HG03139 (cell line): ENCODE results near the gene TPM1.
"Not testable (repeated sequence)": the region's sequence is repeated elsewhere in the genome, so short reads cannot be mapped to it uniquely, and the experiment has no call there.

ENCODE experiments used
- ATAC-seq: cut with Tn5 transposase; IDR thresholded peaks from one replicate; pipeline ENCODE4 v1.9.1; 2021; ENCODE audit not compliant: unreplicated experiment

The TPM1 gene

DNA sequence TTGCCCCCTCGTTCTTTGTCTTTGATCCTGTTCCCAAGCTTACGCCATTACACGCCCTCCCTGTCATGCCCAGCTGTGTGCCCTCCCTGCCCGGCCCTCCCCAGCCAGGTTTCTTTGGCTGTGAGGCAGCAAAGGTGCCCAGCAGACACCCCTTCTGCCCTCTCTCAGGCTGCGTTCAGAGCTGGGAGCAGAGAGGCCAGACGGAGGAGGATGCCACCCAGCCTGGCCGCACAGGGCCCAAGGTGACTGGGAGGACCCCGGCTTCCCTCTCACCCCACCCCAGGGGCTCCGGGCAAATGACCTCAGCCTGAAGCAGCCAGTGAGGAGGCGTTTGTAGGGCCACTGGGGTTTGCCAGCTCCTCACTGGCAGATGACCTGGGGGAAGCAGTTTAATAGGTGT, 48.3 kb downstream of the TPM1 start:
- no peak for ATAC-seq

DNA sequence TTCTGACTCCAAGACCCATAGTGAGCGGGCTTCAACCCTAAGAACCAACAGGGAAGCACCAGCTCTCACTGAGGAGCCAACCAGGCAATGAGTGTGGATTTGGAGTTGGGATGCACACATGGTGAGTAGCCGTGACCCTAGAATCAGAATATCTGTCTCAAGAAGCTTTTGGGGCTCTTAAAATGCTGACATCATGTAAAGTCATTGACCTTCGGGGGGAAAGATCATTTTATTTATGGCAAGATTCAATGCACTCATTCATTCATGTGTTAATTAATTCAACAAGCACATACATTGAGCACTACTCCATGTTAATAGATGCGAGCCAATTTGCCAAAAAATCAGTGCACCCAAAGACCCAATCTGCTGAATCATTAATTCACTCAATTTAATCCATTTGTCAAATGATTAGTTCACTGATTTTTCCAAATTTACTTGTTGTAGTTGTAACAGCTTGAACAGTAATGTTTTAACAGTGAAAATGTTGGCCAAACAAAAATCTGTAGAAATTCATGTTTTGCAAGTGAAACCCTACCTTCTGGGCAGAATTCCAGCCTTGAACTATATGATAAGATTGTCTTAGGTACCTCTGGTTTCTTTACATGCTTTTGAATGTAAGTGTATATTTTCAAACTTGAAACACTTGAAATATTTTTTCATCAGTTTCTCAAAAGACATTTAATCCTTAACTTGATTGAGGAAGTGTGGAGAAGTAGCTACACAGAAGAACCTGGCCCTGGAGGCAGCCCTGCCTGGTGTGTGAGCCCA, 49.3 kb downstream of the TPM1 start:
- ATAC-seq, result no peak

DNA sequence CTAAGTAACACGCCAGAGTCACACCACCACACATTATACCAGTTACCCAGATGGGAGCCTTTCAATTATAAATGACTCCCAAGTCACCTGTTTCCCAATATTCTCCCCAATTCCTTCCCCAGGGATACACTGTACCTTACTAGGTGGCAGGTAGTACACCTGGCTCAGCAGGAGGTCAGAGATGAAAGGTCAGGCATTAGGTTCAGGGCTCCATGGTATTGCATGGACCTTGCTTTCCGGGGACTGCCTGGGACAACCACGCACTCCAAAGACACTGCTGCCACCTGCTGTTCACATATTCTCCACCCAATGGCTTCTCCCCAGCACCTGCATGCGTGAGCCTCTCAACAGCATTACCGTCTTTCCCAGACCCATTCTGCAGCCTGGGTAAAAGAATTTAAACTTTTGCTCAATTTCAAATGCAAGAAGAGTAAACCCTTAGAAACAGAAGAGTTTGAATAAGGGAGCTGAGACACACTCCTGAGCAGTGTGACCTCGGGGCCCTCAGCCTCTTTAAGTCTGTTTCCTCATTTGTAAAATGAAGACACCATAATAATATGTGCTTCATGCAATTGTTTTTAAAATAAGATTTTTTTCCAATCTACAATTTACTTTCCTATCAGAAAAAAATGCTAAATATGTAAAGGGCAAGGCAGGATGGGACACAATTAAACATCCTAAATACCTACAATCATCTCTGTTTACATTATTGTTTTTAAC, 51.1 kb downstream of the TPM1 start:
- ATAC-seq, result no peak

DNA sequence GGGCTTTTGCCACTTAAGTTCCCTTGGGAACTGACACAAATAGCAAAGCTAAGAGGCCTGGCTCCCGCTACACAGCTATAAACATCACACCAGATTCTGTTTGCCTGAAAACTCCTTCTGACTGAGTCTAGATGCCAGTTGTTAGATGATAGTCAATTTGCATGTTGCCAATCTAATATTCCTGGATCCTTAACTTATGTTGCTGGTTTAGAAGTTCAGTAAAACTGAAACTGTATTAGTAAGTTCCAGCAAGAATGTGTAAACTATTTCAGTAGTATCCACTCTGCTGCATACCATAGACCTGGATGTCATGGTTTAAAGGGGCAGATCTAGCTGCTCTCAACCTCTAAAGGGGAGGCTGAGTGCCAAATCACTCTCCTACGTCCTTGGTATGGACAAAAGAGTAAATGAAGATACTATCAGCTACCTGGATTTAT, 52.0 kb downstream of the TPM1 start:
- no peak for ATAC-seq

DNA sequence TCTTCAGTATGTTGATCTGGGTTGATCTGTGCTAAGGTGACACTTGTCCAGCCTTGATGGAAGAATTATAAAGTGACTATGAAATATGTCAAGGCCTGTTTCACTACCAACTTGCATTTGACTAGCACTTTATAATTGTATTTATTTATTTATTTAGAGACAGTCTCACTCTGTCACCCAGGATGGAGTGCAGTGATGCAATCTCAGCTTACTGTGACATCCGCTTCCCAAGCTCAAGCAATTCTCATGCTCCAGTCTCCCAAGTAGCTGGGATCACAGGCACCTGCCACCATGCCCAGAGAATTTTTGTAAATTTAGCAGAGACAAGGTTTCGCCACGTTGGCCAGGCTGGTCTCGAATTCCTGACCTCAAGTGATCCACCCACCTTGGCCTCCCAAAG, 53.6 kb downstream of the TPM1 start:
- no peak for ATAC-seq

DNA sequence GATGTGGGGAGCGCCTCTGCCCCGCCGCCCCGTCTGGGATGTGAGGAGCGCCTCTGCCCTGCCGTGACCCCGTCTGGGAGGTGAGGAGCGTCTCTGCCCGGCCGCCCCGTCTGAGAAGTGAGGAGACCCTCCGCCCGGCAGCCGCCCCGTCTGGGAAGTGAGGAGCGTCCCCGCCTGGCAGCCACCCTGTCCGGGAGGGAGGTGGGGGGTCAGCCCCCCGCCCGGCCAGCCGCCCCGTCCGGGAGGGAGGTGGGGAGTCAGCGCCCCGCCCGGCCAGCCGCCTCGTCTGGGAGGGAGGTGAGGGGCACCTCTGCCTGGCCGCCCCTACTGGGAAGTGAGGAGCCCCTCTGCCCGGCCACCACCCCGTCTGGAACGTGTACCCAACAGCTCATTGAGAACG, 56.4 kb downstream of the TPM1 start:
- ATAC-seq, result not testable (repeated sequence)

DNA sequence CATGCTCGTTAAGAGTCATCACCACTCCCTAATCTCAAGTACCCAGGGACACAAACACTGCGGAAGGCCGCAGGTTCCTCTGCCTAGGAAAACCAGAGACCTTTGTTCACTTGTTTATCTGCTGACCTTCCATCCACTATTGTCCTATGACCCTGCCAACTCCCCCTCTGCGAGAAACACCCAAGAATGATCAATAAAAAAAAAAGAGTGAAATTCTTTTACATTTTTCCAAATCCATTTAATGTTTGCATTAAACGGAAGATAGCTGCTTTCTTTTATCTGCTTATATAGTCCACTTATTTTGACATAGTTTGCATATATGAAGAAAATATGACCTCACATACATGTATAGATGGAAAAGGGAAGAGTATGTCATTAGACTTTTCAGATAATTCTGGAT, 57.0 kb downstream of the TPM1 start:
- ATAC-seq, result not testable (repeated sequence)

DNA sequence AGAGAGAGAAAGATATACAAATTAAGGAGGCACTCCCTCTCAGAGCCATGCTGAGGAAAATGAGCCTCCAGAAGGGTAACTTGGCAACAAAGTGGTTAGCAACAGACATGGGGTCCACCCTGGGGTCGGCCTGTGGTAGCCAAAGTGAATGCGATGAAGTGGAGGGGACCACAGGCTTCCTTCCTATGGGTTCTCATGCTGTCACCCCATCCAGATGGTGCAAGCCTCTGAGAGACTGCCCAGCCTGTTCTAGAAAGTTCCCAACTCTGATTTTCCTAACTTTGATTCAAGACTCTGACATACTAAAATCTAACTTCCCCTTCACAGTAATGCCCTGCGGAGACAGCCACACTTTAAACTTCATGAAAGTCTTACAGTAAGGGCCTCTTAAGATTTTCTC, 60.9 kb downstream of the TPM1 start:
- ATAC-seq, result no peak

DNA sequence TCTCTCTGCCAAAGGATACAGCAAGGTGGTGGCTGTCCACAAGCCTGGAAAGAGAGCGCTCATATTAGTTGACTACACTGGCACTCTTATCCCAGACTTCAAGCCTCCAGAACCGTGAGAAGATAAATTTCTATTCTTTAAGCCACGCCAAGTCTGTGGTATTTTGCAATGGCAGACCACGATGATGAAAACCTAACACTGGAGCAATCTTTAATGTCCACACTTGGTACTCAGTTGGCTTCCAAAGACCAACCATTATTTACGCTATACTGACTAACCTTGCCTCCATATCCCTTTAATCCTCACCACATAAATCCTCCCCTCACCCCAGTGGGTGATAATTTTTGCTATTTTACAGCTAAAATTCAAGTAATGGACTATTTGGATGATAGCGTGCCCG, 62.2 kb downstream of the TPM1 start:
- no peak for ATAC-seq

DNA sequence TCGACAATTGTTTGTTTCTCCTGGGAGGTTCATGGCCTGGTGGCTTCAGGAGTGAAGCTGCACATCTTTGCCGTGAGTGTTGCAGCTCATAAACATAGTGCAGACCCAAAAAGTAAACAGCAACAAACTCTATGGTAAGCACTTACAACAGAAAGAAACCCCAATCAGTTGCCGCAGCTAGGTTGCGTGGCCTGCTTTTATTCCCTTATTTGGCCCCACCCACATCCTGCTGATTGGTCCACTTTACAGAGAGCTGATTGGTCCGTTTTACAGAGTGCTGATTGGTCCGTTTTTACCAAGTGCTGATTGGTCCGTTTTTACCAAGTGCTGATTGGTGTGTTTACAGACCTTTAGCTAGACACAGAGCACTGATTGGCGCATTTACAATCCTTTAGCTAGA, 62.8 kb downstream of the TPM1 start:
- ATAC-seq, result not testable (repeated sequence)

DNA sequence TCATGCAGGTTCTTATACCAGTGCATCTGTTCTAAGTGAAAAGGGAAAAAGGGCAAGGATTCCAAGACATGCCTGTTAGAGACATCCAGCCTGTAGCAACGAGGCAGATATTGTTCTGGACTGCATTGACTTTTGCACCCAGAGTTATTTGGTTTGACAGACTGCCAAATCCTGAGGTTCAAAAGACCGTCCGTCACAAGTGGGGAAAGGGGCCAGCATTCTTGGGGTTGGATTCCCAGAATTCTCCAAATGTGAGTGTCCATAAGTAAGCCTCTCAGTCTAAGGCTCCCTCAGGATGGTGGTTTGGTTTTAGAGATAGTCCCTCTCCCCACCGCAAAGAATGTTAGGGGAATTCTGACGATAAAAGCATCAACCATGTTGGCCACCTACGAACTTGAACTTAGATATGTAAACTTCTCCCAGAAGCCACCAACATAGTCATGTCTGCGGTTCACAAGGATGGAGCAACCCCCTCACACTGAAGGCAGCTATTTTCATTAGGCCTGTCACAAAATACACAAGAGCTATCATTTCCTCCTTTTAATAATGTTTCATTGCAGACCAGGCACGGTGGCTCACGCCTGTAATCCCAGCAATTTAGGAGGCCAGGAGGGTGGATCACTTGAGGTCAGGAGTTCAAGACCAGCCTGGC, 65.5 kb downstream of the TPM1 start:
- ATAC-seq, result no peak

DNA sequence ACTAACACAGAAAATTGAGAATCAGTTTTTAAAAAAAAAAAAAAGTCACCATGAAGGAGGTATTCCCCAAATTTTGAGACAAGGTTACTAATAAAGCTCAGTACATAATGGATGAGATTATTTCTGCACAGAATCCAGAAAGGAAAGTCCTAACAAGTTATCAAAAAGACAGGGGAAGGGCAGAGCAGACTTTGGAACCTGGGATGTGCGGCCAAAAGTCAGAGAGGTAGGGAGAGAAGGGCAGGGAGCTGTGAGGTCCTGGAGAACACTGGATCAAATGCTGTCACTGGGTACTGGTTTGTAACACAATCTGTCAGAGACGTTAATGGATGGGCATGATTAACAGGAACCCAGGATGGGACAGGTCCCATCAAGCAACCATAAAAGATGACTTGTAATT, 67.0 kb downstream of the TPM1 start:
- ATAC-seq, result no peak

DNA sequence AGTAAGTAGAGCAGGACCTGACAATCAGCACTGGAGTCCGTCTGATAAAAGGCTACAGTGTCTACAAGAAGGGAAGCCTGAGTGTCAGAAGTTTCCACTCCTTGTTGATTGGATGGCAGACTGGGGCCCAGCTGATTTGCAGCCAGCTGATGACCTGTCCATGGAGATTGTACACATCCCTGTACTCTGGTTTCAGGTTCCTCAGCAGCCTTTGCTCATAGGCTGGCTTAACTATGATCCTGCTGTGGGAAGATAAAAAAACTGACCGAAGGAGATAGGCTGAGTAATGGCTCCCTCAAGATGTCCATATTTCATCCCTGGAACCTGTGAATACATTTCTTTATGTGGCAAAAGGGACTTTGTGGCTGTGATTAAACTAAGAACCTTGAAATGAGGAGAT, 67.4 kb downstream of the TPM1 start:
- no peak for ATAC-seq

DNA sequence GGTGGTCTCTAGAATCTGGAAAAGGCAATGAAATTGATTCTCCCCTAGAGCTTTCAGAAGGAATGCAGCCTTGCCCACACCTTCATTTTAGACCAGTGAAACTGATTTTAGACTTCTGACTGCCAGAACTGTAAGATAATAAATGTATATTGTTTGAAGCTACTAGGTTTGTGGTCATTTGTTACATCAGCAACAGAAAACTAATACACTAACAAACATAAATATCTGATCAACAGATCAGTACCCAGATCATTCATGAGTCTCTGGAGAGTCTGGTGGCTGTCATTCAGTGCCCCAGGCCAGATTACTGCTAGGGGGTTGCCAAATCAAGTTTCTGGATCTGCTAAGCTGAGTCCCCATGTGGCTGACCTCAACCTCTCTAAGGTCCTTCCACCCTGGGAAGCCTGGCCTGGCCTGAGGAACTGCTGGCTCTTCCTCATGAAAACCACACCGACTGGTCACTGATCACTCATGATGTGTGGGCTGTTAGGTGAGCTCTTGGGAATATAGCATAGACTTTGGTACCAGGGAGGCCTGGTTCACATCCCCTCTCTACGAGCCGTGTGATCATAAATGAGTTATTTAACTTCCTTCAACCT, 68.0 kb downstream of the TPM1 start:
- no peak for ATAC-seq

DNA sequence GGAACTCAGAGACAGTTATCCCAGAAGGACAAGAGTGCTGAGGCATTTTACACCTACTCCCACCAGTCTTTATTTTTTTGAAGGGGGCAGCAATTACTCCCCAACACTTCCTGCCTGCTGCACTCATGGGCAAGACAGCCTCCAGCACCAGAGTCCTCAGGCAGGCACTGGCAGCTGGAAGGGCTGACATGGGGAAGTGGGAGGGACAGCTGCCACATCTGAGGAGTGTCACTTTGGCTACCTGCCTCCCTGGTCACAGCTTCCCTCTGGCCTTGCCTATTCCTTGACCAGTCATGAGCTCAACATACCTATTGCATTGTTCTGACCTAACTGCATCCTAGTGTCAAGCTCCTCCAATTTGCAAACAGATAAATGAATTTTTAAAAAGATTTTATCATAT, 68.9 kb downstream of the TPM1 start:
- no peak for ATAC-seq

DNA sequence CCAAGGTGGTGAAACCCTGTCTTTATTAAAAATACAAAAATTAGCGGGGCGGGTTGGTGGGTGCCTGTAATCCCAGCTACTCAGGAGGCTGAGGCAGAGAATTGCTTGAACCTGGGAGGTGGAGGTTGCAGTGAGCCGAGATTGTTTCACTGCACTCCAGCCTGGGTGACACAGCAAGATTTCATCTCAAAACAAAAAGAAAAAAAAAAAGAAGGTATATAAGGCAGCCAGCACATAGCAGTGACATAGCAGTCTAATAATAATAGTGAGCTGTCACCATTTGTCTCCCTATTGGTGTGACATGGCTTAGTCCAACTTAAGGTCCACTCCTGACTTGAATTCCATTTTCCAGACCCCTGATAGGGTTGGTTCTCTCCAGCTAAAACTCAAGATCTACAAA, 70.3 kb downstream of the TPM1 start:
- ATAC-seq, result no peak

DNA sequence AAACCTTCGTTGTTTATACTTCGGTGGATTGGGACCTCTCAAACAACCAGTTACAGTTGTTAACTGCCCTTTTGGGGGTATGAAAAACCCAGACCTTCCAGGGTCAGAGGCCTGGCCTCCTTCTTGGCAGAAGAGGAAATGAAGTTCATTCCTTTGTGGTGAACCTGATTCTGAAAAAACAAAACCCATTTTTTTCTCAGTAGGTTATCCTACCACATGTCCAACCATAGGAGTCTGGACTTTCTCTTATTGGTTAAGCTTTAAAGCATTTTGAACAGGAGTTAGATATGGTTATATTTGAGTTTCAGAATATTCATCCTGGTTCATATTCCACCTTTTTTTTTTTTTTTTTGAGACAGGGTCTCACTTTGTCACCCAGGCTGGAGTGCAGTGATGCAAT, 71.9 kb downstream of the TPM1 start:
- ATAC-seq, result no peak
